GM06990 (cell line): ENCODE data around the gene APC2.
"Not testable (repeated sequence)": the region's sequence is repeated elsewhere in the genome, so short reads cannot be mapped to it uniquely, and the experiment has no call there.

Experiments
- DNase-seq: peaks from one replicate; pipeline ENCODE4 v3.0.0-alpha.2; 2011; ENCODE audit not compliant: insufficient read length; ENCODE audit errors: extremely low read depth
- H3K27me3 ChIP-seq: replicated peaks from 2 replicates; pipeline ENCODE4 v1.6.0; 2011; ENCODE audit warnings: low read length; ENCODE audit not compliant: control insufficient read depth, insufficient read depth
- H3K36me3 ChIP-seq: 2 replicates; pipeline ENCODE4 v1.5.1; 2011; ENCODE audit warnings: low read length; ENCODE audit not compliant: control insufficient read depth, insufficient read depth
- H3K4me3 ChIP-seq: replicated peaks from 2 replicates; pipeline ENCODE4 v1.5.1; 2011; ENCODE audit warnings: low read depth, mild to moderate bottlenecking, control low read depth, low read length
- TF ChIP-seq, protein P1 (sequence below): IDR thresholded peaks from 2 replicates; pipeline ENCODE4 v1.5.1; 2011; ENCODE audit warnings: low read length, control low read depth, mild to moderate bottlenecking, inconsistent platforms; ENCODE audit not compliant: insufficient read depth, poor library complexity, severe bottlenecking

Gene APC2

DNA sequence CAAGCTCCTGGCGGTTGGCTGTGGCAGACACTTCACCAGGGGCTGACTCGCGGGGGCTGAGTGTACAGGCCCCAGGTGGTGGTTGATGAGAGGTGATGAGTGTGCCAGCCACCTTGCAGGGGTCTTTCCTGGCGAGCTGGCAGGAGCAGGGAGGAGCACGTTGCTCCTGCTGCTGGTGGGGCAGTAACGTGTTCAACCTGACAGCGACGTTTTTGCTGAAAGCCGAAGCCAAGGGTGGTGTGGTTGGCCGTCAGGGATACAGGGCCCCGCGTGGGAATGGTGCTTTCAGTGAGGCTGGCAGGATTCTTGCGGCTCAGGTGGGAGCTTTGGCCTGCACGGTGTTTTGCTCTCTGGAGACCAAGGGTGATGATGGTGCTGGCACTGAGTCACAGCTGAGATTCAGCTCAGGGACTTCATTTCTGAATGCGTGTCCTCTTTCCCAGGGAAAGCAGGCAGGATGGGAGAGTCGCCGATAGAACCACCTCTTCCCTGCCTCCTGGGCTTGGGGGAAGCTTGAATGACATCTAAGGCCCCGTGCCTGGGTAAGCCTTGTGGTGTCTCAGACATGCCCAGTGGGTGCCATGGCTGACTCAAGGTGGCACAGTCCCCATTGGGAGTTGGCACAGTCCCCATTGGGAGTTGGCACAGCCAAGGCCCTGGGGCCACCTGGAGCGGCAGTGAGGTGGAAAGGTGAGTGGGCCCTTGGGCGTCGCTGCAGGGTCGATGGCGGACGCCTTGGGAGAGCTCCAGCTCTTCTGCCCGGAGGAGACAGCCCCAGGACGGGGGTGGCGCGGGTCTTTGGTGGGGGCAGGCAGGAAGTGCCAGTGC, 33.7 kb upstream of the APC2 start:
- TF ChIP-seq, protein P1, sequence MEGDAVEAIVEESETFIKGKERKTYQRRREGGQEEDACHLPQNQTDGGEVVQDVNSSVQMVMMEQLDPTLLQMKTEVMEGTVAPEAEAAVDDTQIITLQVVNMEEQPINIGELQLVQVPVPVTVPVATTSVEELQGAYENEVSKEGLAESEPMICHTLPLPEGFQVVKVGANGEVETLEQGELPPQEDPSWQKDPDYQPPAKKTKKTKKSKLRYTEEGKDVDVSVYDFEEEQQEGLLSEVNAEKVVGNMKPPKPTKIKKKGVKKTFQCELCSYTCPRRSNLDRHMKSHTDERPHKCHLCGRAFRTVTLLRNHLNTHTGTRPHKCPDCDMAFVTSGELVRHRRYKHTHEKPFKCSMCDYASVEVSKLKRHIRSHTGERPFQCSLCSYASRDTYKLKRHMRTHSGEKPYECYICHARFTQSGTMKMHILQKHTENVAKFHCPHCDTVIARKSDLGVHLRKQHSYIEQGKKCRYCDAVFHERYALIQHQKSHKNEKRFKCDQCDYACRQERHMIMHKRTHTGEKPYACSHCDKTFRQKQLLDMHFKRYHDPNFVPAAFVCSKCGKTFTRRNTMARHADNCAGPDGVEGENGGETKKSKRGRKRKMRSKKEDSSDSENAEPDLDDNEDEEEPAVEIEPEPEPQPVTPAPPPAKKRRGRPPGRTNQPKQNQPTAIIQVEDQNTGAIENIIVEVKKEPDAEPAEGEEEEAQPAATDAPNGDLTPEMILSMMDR, result no peak

DNA sequence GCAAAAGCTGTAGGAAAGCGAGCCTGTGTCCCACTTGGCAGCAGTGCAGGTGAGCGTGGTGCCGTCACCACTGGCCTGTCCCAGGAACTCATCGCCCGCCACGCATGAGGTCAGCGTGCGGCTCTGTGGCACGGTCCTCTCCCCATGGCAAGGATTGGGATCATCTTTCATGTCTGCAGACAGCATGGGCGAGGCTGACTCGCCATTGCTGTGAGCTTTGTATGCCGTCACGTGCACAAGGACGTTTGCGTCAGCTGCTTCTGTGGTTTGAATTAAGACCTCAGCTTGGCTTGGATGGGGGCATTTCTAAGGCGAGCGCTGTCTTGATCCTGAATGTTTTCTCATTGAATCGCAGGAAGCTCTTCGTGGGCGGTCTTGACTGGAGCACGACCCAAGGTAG, 32.8 kb upstream of the APC2 start:
- TF ChIP-seq, protein P1, result no peak
- no peak for DNase-seq
- Histone ChIP-seq H3K27me3 (no peaks in the 10 kb centered on the region), H3K4me3 (no peak overlapping the region), H3K36me3 (peaks cover 33% of the 10 kb centered on the region)

More for the DNA sequence above, 33.7 kb upstream of the APC2 start:
- no peaks in the 10 kb centered on the region for H3K27me3 ChIP-seq
- H3K36me3 ChIP-seq, result peaks cover 28% of the 10 kb centered on the region
- no peak for DNase-seq
- no peak overlapping the region for H3K4me3 ChIP-seq

DNA sequence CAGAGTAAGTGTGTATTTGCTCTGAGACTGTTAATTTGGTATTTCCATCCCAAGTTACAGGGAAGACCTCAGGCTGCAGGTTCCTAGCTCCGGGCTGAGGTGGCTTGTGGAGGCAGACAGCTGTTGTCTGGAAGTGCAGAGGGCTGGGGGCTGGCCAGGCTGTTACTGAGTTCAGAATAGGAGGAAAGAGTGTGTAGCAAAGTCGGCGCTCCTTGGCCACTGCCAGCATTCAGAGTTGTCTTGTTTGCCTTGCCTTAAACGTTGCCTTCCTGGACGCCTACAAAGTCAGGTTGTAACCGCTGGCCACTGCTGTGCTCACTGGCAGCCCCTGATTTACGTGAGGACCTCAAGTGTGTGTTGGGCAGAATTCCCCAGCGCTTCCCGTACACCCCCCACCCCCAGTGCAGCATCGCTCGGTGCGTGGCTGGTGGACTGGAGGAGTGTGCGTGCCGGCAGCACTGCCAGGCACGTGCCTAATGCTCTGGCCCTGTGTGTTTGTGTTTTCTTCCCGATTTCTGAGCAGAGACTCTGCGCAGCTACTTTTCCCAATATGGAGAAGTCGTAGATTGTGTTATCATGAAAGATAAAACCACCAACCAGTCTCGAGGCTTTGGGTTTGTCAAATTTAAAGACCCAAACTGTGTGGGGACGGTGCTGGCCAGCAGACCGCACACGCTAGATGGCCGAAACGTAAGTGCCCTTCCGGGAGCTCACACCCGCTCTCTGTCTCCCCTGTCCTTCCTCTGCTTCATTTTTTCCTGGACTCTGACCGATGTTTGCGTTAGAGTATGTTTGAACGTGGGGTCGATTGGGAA, 32.0 kb upstream of the APC2 start:
- DNase-seq, result no peak
- Histone ChIP-seq H3K36me3 (peaks cover 39% of the 10 kb centered on the region), H3K27me3 (no peaks in the 10 kb centered on the region), H3K4me3 (no peak overlapping the region)
- TF ChIP-seq, protein P1, result no peak

DNA sequence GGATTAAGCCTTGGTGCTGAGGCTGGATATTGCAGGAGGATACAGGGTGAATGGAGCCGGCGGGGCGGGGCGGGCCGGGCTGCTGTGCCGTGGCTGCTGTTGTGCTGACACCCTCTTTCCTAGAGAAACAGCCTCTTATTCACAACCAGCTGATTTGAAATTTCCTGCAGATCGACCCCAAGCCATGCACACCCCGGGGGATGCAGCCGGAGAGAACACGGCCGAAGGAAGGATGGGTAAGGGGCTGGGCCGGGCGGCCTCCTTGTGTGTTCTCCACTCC, 31.5 kb upstream of the APC2 start:
- Histone ChIP-seq H3K4me3 (no peak overlapping the region), H3K36me3 (peaks cover 40% of the 10 kb centered on the region), H3K27me3 (no peaks in the 10 kb centered on the region)
- no peak for DNase-seq
- TF ChIP-seq, protein P1, result no peak

DNA sequence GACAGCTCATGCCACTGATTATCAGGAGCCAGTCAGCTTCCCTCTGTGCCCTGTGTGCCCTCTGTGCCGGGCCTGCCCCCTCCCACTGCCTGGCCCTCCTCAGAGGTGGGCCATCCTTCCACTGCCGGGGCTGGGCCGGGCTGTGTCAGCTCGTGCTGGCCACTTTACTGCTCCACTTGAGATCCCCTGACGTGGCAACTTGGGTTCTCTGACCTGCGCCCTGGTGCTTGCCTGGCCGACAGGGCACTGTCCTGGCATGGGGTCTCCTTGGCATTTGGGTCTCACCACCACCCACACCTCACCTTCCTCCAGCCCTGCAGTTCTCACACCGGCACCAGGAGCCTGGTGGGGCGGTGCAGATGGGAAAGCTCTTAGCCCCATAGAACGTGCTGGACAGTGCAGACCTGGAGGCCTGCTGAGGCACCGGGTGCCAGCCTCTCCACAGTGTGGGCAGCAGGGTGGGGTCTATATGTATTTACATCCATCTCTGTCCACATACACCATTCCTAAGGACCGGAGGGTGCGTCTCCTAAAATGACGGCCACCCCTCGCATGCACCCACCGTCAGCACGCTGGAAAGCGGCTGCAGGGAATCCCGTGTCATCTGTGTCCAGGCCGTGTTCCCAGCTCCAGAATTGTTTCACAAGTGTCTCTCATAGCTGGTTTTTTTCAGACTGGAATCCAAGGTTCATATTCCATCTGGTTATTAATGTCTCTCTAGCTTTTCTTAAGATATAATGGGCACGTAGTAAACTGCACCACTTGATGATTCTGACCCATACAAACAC, 30.8 kb upstream of the APC2 start:
- DNase-seq, result no peak
- Histone ChIP-seq H3K27me3 (no peaks in the 10 kb centered on the region), H3K36me3 (peaks cover 43% of the 10 kb centered on the region), H3K4me3 (no peak overlapping the region)
- TF ChIP-seq, protein P1, result no peak

DNA sequence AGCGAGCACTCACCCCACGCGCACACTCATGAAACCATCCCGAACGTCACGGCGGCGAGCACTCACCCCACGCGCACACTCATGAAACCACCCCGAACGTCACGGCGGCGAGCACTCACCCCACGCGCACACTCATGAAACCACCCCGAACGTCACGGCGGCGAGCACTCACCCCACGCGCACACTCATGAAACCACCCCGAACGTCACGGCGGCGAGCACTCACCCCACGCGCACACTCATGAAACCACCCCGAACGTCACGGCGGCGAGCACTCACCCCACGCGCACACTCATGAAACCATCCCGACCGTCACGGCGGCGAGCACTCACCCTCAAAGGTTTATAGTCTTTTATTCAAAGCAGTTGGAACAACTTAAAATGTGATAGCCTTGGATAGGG, 29.8 kb upstream of the APC2 start:
- H3K27me3 ChIP-seq, H3K4me3 ChIP-seq, DNase-seq: not testable (repeated sequence)
- peaks cover 46% of the 10 kb centered on the region for H3K36me3 ChIP-seq
